Gastroesophageal sphincter (tissue), 4 donors: Measurements from ENCODE around the gene PAN2. TPM values are rescaled to one million over a fixed set of nuclear protein-coding genes. Genes with fewer than 3 reads are reported as not detected.

Experiments used
- ATAC-seq: fragments of 150-250 bp; one replicate; pipeline ENCODE4 v1.9.1; 2016; ENCODE audit warnings: mild to moderate bottlenecking, moderate library complexity
- H3K27ac ChIP-seq, 4 donors: fragments of 200-600 bp; sonication (generic) in 3 of 4; 1 replicate in 3 of 4; 2 replicates in 1 of 4; pipeline ENCODE4 v1.5.1; 2016 to 2019
- H3K27me3 ChIP-seq: fragments of 200-600 bp; sonication (generic); one replicate; pipeline ENCODE4 v1.5.1; 2019
- H3K36me3 ChIP-seq, 2 donors: fragments of 200-600 bp; sonication (generic); one replicate each; pipeline ENCODE4 v1.5.1; 2019; ENCODE audit warnings: control low read depth in 1 of 2
- H3K4me1 ChIP-seq, 3 donors: fragments of 200-600 bp; sonication (generic); 1 replicate in 2 of 3; 2 replicates in 1 of 3; pipeline ENCODE4 v1.5.1; 2016 to 2019; ENCODE audit warnings: control low read depth in 2 of 3
- H3K4me3 ChIP-seq, 2 donors: fragments of 200-600 bp; sonication (generic); one replicate each; pipeline ENCODE4 v1.5.1; 2019; ENCODE audit warnings: mild to moderate bottlenecking in 1 of 2, moderate library complexity in 1 of 2
- H3K9me3 ChIP-seq, 3 donors: fragments of 200-600 bp; sonication (generic); one replicate each; pipeline ENCODE4 v1.5.1; 2017 to 2019; ENCODE audit warnings: control low read depth in 2 of 3
- EP300 ChIP-seq: sonication (generic); formaldehyde crosslinking; IDR thresholded peaks from one replicate; pipeline ENCODE4 v1.6.1; 2017; ENCODE audit warnings: antibody characterized with exemption, mild to moderate bottlenecking
- POLR2A ChIP-seq, 2 donors: fragments of 450-650 bp; IDR thresholded peaks; one replicate each; pipeline ENCODE4 v1.6.1; 2017; ENCODE audit warnings: antibody characterized with exemption in 2 of 2, mild to moderate bottlenecking in 2 of 2, moderate library complexity in 1 of 2
- POLR2AphosphoS5 ChIP-seq: sonication (generic); formaldehyde crosslinking; IDR thresholded peaks from one replicate; pipeline ENCODE4 v1.6.1; 2017; ENCODE audit warnings: antibody characterized with exemption
- WGBS, 2 donors: methylation state at CpG; one replicate each; pipeline ENCODE4 v1.1.5; 2018; ENCODE audit warnings: low coverage in 1 of 2; 5-methylcytosine and 5-hydroxymethylcytosine counted together
- total RNA-seq, 4 donors: library from RNA; depleted of rRNA; stranded (reverse); fragments of >200 nt; gene quantifications; one replicate each; pipeline ENCODE4 v1.1.0, GENCODE V29; 2016
- TF ChIP-seq, protein P1 (sequence below), 4 experiments: fragments of 200-600 bp in 2 of 4; fragments of 450-650 bp in 2 of 4; sonication (generic) in 1 of 4; IDR thresholded peaks; one replicate each; pipeline ENCODE4 v1.5.1; 2017 to 2019; ENCODE audit warnings: antibody characterized with exemption in 4 of 4, mild to moderate bottlenecking in 2 of 4, moderate library complexity in 2 of 4

PAN2 gene
- total RNA-seq, 4 donors from 2014 or later: 12.6 to 73.6 (median 30.3) TPM

DNA sequence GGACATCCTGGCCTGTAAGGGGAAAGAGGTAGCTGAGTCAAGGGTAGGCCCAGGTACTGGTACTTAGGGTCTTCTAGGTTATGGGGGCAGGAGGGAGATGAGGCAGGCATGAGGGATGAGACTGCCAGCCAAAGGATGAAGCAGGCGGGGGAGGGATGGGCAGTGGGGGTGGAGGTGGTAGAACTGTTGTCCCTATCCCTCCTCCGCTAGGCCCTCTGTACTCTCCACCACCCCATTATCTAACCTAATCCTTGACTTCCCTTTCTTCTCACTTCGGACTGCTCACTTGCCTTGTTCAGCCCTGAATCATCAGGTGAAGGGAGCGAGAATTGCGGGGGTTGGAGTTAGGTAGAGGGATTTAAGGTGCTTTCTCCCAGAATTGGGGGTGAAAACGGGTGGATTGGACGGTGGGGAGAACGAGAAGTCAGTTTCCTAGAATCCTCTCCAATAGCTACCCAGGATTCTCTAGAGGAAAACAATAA is 562 bp downstream of the PAN2 start:
- peak; percentile 1 for ATAC-seq
- TF ChIP-seq POLR2A (IDR thresholded peaks at IDR 0.05) (no peak), EP300 (no peak), POLR2AphosphoS5 (no peak)
- TF ChIP-seq, protein P1, sequence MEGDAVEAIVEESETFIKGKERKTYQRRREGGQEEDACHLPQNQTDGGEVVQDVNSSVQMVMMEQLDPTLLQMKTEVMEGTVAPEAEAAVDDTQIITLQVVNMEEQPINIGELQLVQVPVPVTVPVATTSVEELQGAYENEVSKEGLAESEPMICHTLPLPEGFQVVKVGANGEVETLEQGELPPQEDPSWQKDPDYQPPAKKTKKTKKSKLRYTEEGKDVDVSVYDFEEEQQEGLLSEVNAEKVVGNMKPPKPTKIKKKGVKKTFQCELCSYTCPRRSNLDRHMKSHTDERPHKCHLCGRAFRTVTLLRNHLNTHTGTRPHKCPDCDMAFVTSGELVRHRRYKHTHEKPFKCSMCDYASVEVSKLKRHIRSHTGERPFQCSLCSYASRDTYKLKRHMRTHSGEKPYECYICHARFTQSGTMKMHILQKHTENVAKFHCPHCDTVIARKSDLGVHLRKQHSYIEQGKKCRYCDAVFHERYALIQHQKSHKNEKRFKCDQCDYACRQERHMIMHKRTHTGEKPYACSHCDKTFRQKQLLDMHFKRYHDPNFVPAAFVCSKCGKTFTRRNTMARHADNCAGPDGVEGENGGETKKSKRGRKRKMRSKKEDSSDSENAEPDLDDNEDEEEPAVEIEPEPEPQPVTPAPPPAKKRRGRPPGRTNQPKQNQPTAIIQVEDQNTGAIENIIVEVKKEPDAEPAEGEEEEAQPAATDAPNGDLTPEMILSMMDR (IDR thresholded peaks at IDR 0.05): no peak
- WGBS, 2 donors: 12 to 40% methylated on average over 1 to 7 of the region's 8 CpGs

DNA sequence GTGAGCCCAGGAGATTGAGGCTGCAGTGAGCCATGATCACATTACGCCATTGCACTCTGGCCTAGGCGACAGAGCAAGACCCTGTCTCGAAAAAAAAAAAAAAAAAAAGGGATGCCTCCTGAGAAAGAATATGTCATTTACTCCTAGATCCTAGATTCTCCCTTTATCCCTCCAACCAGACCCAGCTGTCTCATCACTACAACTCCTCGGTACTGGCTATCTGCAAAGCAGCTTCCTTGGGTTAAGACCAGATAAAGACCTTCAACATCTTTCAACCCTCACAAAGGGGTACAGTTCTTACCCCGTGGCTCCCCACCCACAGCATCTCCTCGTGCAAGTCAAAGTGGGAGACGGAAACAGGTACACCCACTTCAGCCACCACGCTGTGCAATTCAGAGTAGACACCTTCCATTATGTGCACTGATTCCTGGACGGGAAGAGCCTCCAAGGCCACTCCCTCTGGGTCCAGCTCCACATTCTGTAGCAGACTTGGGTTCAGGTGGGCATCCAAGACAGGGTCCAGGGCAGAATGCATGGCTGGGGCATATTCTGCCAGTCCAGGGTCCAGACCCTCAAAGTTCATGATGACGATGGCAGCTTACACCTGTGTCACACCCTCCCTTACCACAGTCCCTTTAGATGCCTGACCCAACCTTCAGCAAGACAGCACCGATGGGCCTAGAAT is 1.1 kb downstream of the PAN2 start:
- 92 to 95% methylated on average over 4 to 7 of the region's 11 CpGs for WGBS, 2 donors

More for the DNA sequence above, 562 bp downstream of the PAN2 start:
- Histone ChIP-seq H3K36me3 (peaks cover 0 to 5% of the 10 kb centered on the region in 2 donors), H3K27me3 (no peaks in the 10 kb centered on the region), H3K27ac (peak overlapping the region; percentile 92 to 97 (median 95)), H3K4me3 (peak overlapping the region; percentile 72 to 85), H3K9me3 (no peaks in the 10 kb centered on the region), H3K4me1 (peaks cover 0 to 14% (median 5%) of the 10 kb centered on the region in 3 donors)

DNA sequence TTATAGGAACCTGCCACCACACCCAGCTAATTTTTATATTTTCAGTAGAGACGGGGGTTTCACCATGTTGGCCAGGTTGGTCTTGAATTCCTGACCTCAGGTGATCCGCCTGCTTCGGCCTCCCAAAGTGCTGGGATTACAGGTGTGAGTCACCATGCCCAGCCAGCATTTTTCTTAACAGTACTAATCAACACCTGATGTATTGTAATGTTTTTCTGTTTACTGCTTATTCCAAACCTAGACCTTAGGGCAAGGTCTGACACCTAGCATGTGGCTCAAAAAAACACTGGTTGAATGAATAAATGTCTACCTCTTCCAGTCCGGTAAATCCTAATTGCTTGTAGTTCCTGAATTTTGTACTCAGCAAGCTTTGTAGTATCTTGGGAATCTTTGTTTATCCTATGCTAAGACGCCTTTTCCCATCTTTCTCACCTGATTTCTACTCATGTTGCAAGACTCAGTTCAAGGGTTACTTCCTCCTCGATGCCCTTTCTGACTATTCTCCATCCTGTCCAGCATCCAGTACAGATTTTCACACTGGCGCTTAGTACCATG is 2.8 kb downstream of the PAN2 start:
- Histone ChIP-seq H3K9me3 (no peaks in the 10 kb centered on the region), H3K4me3 (no peak overlapping the region), H3K36me3 (peaks cover 0 to 27% of the 10 kb centered on the region in 2 donors), H3K27ac (no peak overlapping the region), H3K4me1 (peaks cover 0 to 14% (median 5%) of the 10 kb centered on the region in 3 donors), H3K27me3 (no peaks in the 10 kb centered on the region)
- TF ChIP-seq POLR2AphosphoS5: no peak
- TF ChIP-seq, protein P1 (IDR thresholded peaks at IDR 0.05): no peak
- TF ChIP-seq EP300: no peak
- WGBS, 2 donors: 83 to 98% methylated on average over 4 to 5 of the region's 7 CpGs
- ATAC-seq: no peak

More for the DNA sequence above, 1.1 kb downstream of the PAN2 start:
- peak overlapping the region; percentile 72 to 85 for H3K4me3 ChIP-seq
- H3K27me3 ChIP-seq: no peaks in the 10 kb centered on the region
- no peak for ATAC-seq
- TF ChIP-seq EP300 (no peak), POLR2AphosphoS5 (no peak), POLR2A (IDR thresholded peaks at IDR 0.05) (no peak)
- TF ChIP-seq, protein P1 (IDR thresholded peaks at IDR 0.05): no peak
- peak overlapping the region; percentile 92 to 97 (median 95) for H3K27ac ChIP-seq
- H3K4me1 ChIP-seq: peaks cover 0 to 14% (median 5%) of the 10 kb centered on the region in 3 donors
- H3K36me3 ChIP-seq: peaks cover 0 to 11% of the 10 kb centered on the region in 2 donors
- no peaks in the 10 kb centered on the region for H3K9me3 ChIP-seq

DNA sequence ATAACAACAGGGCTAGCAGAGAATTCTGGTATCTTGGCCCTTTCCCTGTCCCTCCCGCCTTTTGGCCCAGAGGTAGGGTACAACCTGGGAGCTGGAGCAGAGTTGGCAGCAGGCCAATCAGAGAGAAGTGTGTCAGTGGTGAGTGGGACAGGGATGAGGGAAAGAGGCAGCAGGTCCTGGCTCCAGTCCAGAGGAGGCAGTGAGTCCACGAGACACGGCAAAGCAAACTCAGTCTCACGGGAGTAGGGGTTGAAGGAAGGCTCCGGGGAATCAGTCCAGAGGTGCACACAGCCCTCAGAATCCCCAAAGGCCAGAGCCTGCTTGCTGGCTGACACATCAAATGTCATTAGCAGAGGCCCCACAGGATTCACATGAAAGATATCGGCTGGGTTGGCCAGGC is 7.3 kb downstream of the PAN2 start:
- Histone ChIP-seq H3K4me3 (no peak overlapping the region), H3K9me3 (no peaks in the 10 kb centered on the region), H3K36me3 (peaks cover 0 to 72% of the 10 kb centered on the region in 2 donors), H3K27ac (no peak overlapping the region), H3K4me1 (no peaks in the 10 kb centered on the region), H3K27me3 (no peaks in the 10 kb centered on the region)
- 92% methylated on average over 1 of the region's 6 CpGs; no CpG with 5 or more reads in 1 of the 2 donors for WGBS, 2 donors
- ATAC-seq: no peak
- TF ChIP-seq, protein P1 (IDR thresholded peaks at IDR 0.05): no peak
- TF ChIP-seq POLR2A (IDR thresholded peaks at IDR 0.05) (no peak), EP300 (no peak), POLR2AphosphoS5 (no peak)
